NCI-H748 (cell line): ENCODE results near the gene RIMBP2.

Source experiments
- DNase-seq: peaks from one replicate; lab custom pipeline; 2025; ENCODE audit not compliant: unreplicated experiment; lab: John Stamatoyannopoulos, UW

The RIMBP2 gene

DNA sequence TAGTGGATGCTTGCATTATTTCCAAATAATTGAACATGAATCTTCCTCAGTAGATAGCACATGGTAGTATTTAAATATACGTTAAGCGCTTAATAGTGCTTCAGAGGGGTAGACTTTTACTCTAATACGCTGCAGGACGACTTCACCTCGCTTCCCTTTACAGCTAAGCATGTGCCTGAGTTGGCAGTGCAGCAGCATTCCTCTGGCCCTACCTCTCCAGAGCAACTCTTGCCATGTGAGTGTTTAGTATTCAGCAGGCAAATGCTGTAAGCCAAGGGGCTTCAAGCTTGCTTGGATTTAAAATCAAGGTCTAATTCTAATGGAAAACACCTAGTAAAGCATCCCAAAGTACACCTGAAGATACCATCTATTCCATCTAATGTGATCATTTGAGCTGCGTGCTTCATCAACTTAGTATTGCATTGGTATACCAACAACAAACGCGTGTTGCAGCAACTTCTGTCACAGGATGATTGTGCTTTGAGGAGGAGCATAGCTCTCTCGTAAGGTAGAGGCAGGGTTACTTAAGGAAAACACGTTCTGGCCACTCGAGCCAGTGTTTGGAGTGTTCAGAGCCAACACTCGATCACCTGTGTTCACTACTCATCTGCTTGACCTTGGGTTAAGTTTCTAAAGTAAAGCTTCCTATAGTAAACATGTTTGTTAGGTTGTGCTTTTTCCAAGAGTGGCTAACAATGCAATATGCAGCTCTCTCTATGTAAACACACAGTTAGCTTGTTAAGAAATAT, 317.8 kb downstream of the RIMBP2 start:
- no peak for DNase-seq

- DNase-seq = no peak
Measured at GRCh38 chr12:130396667-130397066, 319.4 kb downstream of the RIMBP2 start.

GRCh38 chr12:130394906-130395305, 321.2 kb downstream of the RIMBP2 start:
- no peak for DNase-seq

- DNase-seq = no peak
Measured at GRCh38 chr12:130391186-130391585, 324.9 kb downstream of the RIMBP2 start.

DNA sequence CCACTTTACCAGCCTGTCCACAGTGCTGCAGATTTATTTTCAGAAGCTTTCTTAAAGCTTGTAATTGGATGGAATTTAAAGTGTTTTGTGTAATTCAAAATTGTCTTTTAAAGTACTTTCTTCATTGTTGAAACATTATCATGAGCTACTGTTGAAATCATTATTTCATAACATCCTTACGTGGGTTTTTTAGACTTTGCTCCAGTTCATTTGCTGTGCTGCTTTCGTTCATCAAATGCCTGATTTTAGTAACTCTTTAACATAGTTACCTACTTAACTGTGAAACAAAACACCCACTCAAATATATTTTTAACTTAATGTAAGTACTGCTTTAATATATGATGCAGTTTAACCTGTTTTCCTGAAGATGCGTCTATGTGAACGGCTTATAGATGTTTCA, 330.9 kb downstream of the RIMBP2 start:
- DNase-seq = no peak

GRCh38 chr12:130384234-130384633, 331.9 kb downstream of the RIMBP2 start:
- no peak for DNase-seq

- DNase-seq = no peak
Measured at GRCh38 chr12:130382818-130383217, 333.3 kb downstream of the RIMBP2 start.

DNA sequence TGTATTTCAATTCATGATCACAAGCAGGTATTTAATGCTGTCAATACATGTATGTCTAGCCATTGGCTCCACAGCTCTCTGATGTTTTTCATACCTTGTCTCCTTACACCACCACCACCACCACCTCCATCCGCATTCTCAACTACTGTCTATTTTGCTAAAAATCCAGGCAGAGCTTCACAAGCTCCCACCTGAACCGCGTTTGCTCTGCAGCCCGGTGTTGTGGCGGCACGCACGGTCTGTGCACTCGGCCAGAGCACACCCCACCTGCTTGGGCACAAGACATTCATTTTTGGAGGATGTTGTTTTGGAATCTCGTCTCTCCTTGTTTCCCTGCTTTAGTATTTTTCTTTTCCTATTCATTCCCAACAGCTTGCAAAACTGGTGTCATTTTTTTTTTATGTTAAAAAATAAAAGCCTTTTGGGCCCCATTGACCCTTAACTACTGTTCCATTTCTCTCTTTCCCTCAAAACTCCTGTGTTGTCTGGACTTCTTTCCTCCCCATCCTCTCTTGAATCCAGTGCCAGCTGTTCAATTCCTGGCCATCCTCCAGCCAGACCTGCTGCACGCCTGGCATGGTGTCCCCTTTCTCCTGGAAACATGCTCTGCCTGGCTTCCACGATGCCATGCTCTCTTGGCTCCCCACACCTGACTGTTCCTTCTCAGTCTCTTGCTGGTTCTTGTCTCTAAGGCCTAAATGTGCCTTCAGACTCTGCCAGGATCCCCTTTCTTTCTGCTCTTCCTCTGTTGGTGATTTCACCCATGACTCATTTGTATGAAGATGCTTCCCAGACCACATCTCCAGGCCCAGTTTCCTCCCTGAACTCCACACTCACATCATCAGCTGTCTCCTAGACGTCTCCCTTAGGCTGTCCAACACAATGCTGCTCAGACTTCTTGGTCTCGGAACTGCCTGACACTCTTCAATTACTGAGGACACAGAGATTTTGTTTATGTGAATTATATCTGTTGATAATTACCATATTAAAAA, 340.5 kb downstream of the RIMBP2 start:
- no peak for DNase-seq

GRCh38 chr12:130374083-130374482, 342.0 kb downstream of the RIMBP2 start:
- DNase-seq = no peak

GRCh38 chr12:130372936-130373335, 343.2 kb downstream of the RIMBP2 start:
- DNase-seq = no peak

- no peak for DNase-seq
Measured at GRCh38 chr12:130371296-130371695, 344.8 kb downstream of the RIMBP2 start.

DNA sequence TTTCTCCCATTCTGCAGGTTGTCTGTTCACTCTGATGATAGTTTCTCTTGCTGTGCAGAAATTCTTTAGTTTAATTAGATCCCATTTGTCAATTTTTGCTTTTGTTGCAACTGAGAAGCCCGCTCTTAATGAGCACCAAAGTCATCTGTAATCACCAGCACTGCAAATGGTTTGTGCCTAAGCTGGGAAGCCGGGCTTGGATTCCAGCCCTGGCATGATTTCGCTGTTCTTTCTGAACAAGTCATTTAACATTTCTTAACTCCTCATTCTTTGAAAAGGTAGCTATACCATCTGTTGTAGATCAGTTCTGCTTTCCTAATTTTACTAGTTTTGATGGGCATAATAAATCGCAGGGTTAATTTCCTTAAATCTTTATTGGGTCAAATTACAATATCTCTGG, 346.3 kb downstream of the RIMBP2 start:
- DNase-seq = no peak

DNA sequence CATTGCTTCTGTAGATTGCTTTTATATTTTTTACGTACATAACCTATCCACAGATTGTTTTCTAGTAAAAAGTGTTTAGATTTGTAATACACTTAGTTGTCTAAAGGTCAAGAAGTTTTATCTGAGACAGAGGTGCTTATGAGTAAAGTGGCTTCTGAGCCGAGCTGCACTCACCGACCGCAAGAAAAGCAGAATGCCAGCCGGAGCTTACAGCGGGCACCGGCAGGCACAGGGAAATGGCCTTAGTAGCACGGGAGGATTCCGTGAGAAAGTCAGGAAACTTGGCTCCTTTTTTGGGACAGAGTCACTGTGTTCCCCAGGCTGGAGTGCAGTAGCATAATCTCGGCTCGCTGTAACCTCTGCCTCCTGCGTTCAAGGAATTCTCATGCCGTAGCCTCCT, 348.6 kb downstream of the RIMBP2 start:
- no peak for DNase-seq

DNA sequence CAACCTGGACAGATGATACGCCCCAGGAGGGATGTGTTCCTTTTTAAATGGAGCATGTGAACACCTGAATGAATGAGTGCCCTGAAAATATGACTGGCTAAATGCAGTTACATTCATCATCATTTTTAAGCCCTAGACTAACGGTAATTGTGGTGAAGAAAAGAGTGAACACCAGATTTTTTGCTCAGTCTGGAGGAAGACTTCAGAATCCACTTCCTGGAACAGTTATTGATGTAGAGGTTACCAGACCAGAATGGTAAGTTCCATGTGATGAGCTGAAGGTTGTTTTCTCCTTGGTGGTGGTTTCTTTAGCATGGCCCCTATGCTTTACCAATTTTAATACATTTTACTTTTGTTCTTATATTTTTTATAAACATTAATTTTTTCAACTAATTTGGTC, 349.1 kb downstream of the RIMBP2 start:
- no peak for DNase-seq

GRCh38 chr12:130366159-130366558, 349.9 kb downstream of the RIMBP2 start:
- no peak for DNase-seq

GRCh38 chr12:130364578-130364977, 351.5 kb downstream of the RIMBP2 start:
- DNase-seq = no peak

- no peak for DNase-seq
Measured at GRCh38 chr12:130362060-130362459, 354.0 kb downstream of the RIMBP2 start.

DNA sequence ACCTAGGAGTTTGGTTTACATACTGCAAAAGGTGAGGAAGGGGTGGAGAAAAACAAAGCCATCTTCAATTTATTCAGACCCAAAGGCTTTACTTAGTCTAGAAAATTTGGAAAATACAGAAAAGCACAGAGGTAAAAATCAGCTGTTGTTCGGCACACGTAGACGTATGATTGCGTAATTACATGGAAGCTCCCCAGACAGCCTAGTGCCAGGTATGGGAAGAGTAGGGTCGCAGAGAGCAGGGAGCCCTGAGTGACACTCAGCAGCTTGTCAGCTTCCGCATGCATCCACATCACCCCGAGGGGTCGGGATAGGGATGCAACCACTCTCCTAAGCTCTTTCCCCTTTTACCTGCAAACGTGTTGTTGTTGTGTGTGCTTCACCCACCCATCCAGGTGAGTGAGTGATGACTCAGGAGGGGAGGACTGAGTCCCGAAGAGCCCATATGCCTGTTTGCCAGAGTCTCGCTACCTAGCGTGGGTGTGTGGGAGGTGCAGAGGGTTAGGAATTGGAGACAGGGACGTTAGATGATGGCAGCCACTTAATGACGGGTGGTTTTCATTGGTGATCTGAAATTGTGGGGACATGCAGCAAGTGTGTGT, 358.3 kb downstream of the RIMBP2 start:
- no peak for DNase-seq

DNA sequence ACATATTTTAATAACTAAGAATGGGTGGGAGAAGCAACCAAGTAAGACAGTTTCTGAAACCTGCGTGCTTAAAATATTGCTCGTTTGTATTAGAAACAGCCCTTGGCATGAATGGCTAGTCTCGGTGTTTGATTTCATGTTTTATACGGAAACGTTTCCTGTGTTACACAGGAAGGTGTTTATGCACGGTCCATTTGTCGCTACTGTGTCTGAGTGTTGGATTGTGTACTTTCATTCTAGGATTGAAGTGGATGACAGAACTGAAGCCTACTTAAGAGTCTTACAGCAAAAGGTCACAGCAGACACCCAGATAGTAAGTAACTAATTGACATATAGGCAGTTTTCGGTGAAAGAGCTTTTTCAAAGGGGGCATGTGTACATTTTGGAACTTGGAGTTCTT, 358.9 kb downstream of the RIMBP2 start:
- DNase-seq = peak; percentile 76

DNA sequence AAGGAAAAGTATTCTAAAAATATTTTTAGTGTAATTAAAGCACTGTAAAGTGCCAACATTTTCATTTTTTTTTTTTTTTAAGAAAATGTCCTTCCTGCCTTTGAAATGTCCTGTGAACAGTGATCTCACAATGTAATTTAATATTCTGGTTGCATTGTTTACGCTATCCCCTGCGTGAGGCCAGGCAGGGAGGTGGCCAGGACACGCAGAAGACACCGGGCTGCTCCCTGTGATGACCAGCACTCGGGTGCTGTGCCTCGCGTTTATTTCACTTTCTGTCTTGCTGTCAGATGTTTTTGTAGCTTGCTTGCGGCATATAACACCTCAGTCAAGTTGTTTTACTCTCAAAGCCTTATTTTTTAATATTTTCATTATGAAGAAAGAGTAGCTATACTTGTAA, 359.9 kb downstream of the RIMBP2 start:
- DNase-seq = no peak

DNA sequence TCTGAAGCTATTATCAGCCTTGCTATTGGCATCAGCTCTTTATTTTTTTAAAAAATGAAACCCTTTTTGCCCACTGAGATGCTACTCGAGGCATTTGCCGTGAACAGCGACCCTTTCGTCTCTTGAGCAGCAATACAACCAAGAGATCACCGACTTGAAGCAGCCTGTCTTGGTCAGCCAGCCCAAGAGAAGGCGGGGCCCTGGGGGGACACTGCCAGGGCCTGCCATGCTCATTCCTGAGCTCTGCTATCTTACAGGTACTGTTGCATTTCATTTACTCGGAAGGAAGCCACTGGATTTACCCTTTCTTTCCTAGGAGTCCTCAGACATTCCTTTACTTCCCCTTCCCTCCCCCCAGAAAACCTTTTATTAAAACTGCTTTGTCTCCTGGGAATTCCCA, 361.7 kb downstream of the RIMBP2 start:
- no peak for DNase-seq

- DNase-seq = no peak
Measured at GRCh38 chr12:130353081-130353480, 363.0 kb downstream of the RIMBP2 start.
